Fibroblast of upper back skin (primary cell): ENCODE results near the gene CHD5.

Source experiments
- DNase-seq: peaks from one replicate; pipeline ENCODE4 v3.0.0-alpha.2; 2013

CHD5 gene

GRCh38 chr1:6200188-6200809 lies 20.2 kb upstream of the CHD5 start:
- DNase-seq: no peak

DNA sequence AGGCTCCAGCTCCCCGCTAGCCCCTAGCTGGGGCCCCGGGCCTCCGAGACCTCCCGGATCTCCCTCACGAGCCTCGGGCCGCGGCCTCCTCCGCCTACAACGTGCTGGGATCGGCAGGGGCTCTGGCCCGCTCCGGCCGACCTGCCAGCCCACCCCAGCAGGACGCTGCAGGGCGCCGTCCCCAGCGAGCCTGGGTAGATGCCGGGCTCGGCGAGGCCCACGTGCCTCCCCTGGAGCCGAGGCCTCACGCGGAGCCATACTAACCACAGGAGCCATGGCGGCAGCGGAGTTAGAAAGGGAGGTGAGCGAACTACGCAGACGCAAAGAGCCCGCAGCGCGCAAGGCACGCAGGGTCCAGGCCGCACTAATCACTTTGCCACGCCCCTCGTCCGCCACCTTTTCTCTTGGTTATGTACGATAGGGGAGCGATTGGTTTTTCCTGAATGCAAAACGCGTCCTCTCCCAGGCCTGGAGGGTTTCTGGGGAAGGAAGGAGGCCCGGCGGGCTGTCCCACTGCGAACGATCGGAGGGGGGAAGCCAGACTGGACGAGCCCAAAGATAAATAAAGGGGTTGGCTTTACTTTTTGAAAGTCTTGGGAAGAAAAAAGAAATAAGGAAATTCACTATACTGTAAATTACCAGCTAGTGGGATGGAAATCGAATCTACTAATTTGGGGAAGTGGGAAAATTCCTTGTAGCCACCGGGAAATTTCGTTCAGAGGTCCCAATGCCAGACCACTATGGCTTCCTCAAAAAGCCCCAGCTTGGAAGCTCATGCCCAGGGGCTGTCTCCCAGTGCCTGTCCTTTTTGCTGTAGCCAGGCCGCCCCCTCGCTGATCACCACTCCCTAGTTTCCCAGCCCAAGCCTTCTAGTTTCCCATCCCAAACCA lies 19.4 kb upstream of the CHD5 start, which contains the start of gene RPL22:
RPL22 (minus strand) TSS at position 298 of the 890 bp plus-strand sequence; CDS start at position 276, 22 bp downstream.
- DNase-seq: peak; percentile 100

DNA sequence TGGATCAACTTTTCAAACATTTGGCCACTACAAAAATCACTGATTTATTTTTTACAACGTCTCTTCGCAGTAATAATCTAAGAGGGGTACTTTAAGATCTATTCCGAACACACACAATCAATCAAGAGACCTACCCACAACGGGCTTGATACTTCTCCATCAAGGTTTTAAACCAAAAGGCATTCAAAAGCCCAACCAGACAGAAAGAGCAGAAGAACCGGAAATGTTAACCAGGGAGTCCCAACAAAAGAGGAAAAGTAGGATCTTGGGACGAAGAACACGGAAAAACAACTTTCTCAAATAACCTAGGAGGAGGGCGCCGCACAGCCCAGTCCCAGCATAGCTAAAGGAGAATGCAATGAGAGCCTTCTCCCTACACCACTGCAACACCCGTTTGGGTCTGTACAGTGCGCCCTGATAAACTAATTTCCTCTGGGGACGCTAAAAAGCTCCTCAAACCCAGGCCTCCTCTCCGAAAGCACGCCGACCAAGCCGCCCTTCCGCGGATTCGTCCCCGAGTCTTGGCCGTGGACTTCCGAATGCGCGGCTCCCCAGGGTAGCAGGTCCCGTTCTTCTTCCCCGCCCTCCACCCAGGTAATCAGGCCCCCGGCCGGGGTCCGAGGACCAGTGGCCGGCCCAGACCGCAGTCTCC lies 18.7 kb upstream of the CHD5 start:
- no peak for DNase-seq

GRCh38 chr1:6197746-6198427 lies 17.8 kb upstream of the CHD5 start:
- DNase-seq: no peak

- no peak for DNase-seq
Observed at GRCh38 chr1:6191968-6192367, 11.8 kb upstream of the CHD5 start.

- DNase-seq: no peak
Observed at GRCh38 chr1:6188466-6188865, 8.3 kb upstream of the CHD5 start.

DNA sequence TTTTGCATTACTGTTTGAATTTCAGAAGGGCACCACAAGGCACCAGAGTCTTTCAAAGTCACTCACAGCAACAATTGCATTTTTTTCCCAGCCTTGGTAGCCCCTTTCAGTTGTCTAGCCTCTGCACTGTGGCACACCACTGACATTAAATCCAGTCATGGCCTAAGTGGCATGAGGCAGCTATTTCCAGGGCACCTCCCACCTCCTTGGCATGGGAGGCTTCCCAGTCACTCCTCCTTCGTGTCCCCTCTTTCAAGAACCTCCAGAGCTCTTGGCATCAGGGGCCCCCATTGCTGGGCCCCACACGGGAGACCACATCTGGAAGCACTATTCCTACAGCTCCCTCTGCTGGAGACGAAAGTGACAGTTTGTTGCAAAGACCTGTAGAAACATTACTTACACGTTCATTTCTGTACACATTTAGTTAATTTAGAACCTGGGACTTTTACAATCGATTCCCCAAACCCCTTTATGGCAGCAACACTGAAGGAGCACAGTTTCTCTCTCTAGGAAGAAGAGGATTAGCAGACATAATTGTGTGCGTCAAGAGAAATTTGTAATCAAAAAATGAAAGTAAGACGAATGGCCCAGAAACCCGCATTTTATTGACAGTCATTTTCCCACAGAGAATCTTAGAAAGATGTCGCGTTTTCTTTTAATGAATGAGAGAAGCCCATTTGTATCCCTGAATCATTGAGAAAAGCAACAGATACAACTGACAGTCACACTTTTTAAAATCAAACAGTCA lies 5.7 kb upstream of the CHD5 start:
- peak; percentile 36 for DNase-seq

GRCh38 chr1:6185151-6185550 lies 5.0 kb upstream of the CHD5 start:
- DNase-seq: peak; percentile 88

- no peak for DNase-seq
Observed at GRCh38 chr1:6184083-6184783, 4.1 kb upstream of the CHD5 start.

- peak; percentile 17 for DNase-seq
Observed at GRCh38 chr1:6183520-6183989, 3.4 kb upstream of the CHD5 start.

DNA sequence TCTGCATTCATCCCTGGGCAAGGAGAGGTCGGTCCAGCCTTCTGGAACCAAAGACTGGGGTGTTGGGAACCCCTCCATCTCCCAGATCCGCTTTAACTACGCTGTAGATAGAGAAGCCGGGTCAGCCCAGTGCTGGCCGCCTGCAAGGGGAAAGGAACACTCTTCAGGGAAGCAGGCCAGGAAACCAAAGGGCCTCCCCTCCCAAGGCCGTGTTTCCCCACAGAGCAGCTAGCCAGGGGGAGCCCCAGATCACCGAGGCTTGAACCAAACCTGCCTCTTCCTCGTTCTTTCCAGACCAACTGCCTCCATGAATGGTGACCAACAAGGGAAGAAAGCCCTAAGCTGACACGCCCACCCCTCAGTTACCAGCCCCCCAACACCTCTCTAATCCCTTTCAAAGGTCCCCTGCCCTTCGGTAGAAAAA lies 1.2 kb upstream of the CHD5 start:
- DNase-seq: peak; percentile 14

DNA sequence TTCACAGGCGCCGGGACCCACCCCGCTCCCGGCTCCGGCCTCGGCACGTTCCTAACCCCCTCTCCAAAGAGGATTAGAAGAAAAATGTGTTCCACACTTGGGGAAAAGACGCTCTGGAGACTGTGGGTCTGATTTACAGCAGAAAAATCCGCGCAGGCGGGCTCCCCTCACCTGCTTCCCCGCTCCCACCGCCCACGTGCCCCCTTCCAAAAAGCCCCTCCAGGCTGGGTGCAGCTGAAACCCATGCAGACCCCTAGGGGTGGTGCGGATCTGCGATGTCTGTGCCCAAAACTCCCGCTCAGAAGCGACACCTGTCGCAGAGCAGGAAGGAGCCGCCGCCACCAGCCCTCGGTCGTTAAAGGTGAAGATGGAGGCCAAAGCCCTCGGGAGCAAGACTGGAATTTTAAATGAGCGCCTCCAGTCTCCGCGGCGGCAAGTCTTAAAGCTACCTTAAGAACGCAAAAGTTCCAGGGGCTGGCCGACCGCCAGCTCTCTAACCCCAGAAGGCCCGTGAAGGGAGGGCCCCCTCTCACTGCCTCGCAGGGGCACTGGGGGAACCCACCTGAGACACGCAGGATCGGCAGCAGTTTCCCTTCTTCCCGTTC lies 688 bp upstream of the CHD5 start:
- no peak for DNase-seq

DNA sequence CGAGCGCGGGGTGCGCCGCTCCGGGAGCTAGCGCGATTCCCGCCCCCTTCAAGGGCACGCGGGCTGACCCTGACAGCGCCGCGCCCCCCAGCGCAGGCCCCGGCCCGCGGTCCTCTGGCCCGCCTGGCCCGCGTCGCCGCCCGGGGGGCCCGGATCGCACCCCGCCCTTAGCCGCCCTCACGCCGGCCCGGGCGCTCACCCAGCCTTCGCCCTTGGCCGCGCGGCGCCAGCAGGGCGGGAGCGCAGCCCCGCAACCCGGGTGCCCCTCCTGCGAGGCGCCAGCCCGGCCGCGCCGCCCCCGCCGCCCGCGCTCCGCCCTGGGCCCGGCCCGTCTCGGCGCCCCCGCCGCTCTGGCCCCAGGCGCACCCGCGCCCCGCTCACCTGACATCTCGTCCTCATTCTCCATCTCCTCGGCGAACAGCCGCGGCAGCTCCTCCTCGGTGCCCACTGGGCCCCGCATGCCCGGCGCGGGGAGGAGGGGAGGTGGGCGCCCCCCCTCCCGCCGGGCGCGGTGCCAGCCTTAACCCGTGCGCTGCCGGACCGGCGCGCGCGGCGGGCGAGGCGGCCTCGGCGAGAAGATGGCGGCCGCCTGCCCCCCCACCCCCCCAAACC lies 451 bp downstream of the CHD5 start:
- DNase-seq: no peak

DNA sequence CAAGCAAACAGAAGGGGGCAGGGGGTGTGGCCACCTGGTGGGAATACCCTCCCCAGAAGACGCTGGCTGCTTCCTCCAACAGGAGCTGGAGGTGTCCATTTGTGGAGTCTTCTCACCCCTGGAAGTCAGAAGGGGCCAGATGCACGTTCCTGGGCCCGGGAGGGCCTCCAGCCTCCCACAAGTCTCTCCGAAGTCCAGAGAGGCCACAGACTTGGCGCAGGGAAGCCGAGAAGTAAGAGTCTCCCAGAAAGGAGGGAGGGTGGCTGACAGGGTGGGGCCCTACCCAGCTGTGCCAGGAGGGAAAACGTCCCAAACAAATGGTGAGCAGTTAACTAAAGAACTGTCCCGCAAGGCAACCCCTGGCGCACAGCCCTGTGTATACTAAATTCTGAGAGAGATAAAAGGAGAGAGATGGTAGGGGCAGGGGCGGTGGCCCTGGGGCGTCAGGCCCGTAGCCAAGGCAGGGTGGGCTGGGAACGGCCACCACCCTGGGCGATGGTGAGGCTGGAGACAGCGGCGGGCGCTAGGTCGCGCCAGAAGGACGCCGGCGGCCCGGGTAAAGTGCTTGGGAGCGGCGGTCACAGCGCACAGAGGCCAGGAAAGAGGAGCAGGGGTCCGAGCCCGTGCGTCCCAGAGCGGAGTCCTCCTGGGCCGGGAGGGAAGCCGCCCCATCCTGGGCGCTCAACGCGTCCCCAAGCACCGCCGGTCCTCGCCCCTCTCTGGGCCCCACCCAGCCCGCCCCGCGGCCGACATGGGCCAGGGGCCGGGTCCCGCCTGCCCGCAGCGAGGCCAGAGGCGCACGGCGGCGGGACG lies 1.2 kb downstream of the CHD5 start:
- DNase-seq: no peak

DNA sequence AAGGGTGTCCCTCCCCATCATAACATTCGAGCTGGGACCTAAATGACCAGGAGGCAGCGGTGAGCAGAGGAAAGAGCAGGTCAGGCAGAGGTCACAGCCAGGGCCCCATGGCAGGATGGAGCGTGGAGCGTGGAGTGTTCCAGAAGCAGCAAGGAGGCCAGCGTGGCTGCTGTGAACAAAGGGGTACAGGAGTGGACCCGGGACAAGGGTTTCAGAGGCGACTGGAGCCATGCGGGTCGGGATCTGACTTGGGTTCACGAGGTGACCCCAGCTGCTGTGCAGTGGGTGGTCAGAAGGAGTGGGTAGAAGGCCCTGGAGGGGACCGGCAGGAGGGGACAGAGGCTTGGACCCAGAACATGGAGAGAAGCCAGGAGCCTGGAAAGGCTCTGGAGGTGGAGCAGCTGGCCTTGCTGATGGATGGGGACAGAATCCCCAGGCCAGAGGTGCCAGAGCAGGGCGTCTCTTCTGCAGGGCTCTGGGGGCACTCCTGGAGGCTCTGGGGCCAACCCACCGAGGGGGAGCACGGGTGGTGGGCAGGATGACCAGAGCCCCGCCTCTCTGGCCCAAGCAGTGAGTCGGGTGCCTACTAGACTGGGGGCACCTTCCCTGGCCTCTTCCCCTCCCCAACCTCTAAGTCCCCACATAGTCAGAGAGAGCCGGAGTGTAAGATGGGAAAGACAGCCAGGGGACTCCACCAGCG lies 2.3 kb downstream of the CHD5 start:
- DNase-seq: no peak

GRCh38 chr1:6176779-6177178 lies 3.3 kb downstream of the CHD5 start:
- DNase-seq: no peak

DNA sequence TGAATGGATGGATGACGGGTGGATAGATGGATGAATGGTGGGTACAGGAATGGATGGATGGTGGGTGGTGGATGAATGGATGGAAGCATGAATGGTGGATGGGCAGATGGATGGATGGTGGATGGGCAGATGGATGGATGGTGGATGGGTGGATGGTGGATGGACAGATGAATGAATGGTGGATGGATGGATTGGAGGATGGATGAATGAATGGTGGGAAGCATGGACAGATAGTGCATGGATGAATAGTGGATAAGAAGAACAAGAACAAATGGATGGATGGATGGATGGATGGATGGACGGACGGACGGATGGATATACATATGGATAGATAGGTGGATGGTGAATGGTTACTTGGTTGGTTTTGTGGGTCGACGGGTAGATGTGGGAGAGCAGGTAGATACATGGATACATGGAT lies 4.7 kb downstream of the CHD5 start:
- DNase-seq: no peak

DNA sequence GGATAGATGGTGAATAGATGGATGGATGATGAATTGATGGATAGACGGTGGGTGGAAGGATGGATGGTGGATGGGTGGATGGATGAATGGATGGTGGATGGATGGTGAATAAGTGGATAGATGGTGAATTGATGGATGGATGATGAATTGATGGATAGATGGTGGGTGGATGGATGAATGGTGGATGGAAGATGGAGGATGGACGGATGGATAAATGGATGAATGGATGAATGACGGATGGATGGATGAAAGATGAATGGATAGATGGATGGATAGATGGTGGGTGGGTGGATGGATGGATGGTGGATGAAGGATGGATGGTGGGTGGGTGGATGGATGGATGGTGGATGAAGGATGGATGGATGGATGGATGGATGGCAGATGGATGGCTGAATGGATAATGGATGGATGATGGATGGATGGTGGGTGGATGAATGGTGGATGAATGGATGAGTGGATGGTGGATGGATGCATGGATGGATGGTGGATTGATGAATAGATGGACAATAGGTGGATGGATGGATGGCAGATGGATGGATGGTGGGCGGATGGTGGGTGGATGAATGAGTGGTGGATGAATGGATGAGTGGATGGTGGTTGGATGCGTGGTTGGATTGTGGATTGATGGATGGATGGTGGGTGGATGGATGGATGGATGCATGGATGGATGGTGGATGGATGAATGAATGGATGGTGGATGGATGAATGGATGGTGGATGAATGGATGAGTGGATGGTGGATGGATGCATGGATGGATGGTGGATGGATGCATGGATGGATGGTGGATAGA lies 5.3 kb downstream of the CHD5 start:
- no peak for DNase-seq
